Measurements from ENCODE around the gene UNCX. TPM values are rescaled to one million over a fixed set of nuclear protein-coding genes. Genes with fewer than 3 reads are reported as not detected.

UNCX gene
- total and polyA plus RNA-seq, 2 of the 4 experiments (the other 2 are of a cell fraction), result not detected

GRCh38 chr7:1263391-1263951 lies 30.8 kb downstream of the UNCX start:
- no peak overlapping the region for H3K4me3 ChIP-seq (ENCODE audit: insufficient read depth, low read depth, low read length)
- H3K4me2 ChIP-seq (ENCODE audit: low read depth, low read length), result no peak overlapping the region
- no peak overlapping the region for H2AK9ac ChIP-seq (replicated peaks; ENCODE audit: low read depth, low read length, poor library complexity)
- peaks cover 73% of the 10 kb centered on the region for H3K27me3 ChIP-seq (ENCODE audit: control insufficient read depth, insufficient read depth, low read length)
- no peaks in the 10 kb centered on the region for H3K4me1 ChIP-seq (ENCODE audit: control insufficient read depth, insufficient read depth, low read length)
- DNase-seq (no peak), ATAC-seq (ENCODE audit: low read depth) (no peak)
- no peaks in the 10 kb centered on the region for H4K20me1 ChIP-seq (ENCODE audit: insufficient read depth, low read length)
- H2BK5ac ChIP-seq (ENCODE audit: low read depth, low read length, poor library complexity, severe bottlenecking), result no peak overlapping the region
- BruUV-seq (replicated peaks), result no TSS peak
- no peak overlapping the region for H4K5ac ChIP-seq (ENCODE audit: low read depth, low read length)
- POLR2A ChIA-PET (ENCODE audit: unreplicated experiment), result no interaction called here
- H4K91ac ChIP-seq (ENCODE audit: insufficient read depth, low read depth, low read length), result no peak overlapping the region
- no peak overlapping the region for H2AK5ac ChIP-seq (ENCODE audit: low read depth, low read length)
- H3K18ac ChIP-seq (ENCODE audit: low read depth, low read length), result no peak overlapping the region
- no peaks in the 10 kb centered on the region for H3K9me1 ChIP-seq (ENCODE audit: insufficient read depth, low read length)
- H3K9ac ChIP-seq (ENCODE audit: low read depth, low read length), result no peak overlapping the region
- intact Hi-C loops (cut with micrococcal nuclease) (no loop called here), in situ Hi-C loops (cut with MboI; ENCODE audit: low sequenced_read_pairs) (no loop called here), dilution Hi-C loops (cut with HindIII; ENCODE audit: low sequenced_read_pairs, unreplicated experiment) (no loop called here)
- no peak overlapping the region for H3K23ac ChIP-seq (ENCODE audit: low read depth, low read length)
- CTCF ChIA-PET, result no interaction called here
- H3K4ac ChIP-seq (ENCODE audit: low read depth, low read length), result no peak overlapping the region
- no peak overlapping the region for H4K8ac ChIP-seq (ENCODE audit: low read depth in 2 of 2, low read length in 2 of 2)
- H2BK15ac ChIP-seq (ENCODE audit: low read depth, low read length), result no peak overlapping the region
- no peak overlapping the region for H2BK20ac ChIP-seq (ENCODE audit: low read depth, low read length)
- H2BK120ac ChIP-seq (ENCODE audit: low read depth, low read length), result no peak overlapping the region
- 52% methylated on average over 15 of the region's 28 CpGs; no CpG with 5 or more reads in 1 of the 2 experiments for WGBS, 2 experiments (ENCODE audit: extremely low coverage in 2 of 2, insufficient read length in 1 of 2)
- no peaks in the 10 kb centered on the region for H3K36me3 ChIP-seq (ENCODE audit: control insufficient read depth, insufficient read depth, low read length)
- H3K14ac ChIP-seq (replicated peaks; ENCODE audit: low read depth, low read length), result no peak overlapping the region
- TF ChIP-seq MXI1 (IDR thresholded peaks at IDR 0.05; ENCODE audit: borderline replicate concordance, low read depth, low read length) (no peak), CEBPB (IDR thresholded peaks at IDR 0.05; ENCODE audit: low read depth, low read length) (no peak), RCOR1 (IDR thresholded peaks at IDR 0.05; ENCODE audit: insufficient replicate concordance, low read length) (no peak), SMC3 (IDR thresholded peaks at IDR 0.05; ENCODE audit: low read depth, low read length) (no peak), MAFK (IDR thresholded peaks at IDR 0.05; ENCODE audit: low read depth, low read length) (no peak), POLR2A (IDR thresholded peaks at IDR 0.05; ENCODE audit: low read depth, low read length) (no peak), NFE2L2 (IDR thresholded peaks at IDR 0.05; ENCODE audit: low read depth, low read length) (no peak), BHLHE40 (IDR thresholded peaks at IDR 0.05; ENCODE audit: low read depth, low read length) (no peak), FOS (IDR thresholded peaks at IDR 0.05; ENCODE audit: low read depth, low read length) (no peak), CTCF (conservative IDR thresholded peaks at IDR 0.05; ENCODE audit: low read depth, low read length) (no peak), USF2 (IDR thresholded peaks at IDR 0.05; ENCODE audit: low read depth, low read length) (no peak), CHD1 (IDR thresholded peaks at IDR 0.05; ENCODE audit: low read depth, low read length) (no peak), RFX5 (IDR thresholded peaks at IDR 0.05; ENCODE audit: low read depth, low read length) (no peak), MAZ (IDR thresholded peaks at IDR 0.05; ENCODE audit: borderline replicate concordance, low read depth, low read length) (no peak), RAD21 (IDR thresholded peaks at IDR 0.05; ENCODE audit: low read length) (no peak)
- TF ChIP-seq, protein P1, sequence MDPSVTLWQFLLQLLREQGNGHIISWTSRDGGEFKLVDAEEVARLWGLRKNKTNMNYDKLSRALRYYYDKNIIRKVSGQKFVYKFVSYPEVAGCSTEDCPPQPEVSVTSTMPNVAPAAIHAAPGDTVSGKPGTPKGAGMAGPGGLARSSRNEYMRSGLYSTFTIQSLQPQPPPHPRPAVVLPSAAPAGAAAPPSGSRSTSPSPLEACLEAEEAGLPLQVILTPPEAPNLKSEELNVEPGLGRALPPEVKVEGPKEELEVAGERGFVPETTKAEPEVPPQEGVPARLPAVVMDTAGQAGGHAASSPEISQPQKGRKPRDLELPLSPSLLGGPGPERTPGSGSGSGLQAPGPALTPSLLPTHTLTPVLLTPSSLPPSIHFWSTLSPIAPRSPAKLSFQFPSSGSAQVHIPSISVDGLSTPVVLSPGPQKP (IDR thresholded peaks at IDR 0.05; ENCODE audit: borderline replicate concordance, low read depth, low read length), result no peak
- no peaks in the 10 kb centered on the region for H3K79me1 ChIP-seq (ENCODE audit: low read depth in 1 of 2, low read length in 2 of 2)
- no peak overlapping the region for H2AFZ ChIP-seq (replicated peaks; ENCODE audit: low read length, poor library complexity)
- no peak overlapping the region for H3K27ac ChIP-seq (ENCODE audit: insufficient read depth, low read length)
- H3K56ac ChIP-seq (ENCODE audit: extremely low read depth, insufficient read depth, low read length), result no peak overlapping the region
- no peaks in the 10 kb centered on the region for H3K9me3 ChIP-seq (ENCODE audit: control insufficient read depth, insufficient read depth, low read length)

All from IMR-90 (cell line).